HepG2 (cell line): ENCODE measurements around the gene INPP5E. TPM values are rescaled to one million over a fixed set of nuclear protein-coding genes. Genes with fewer than 3 reads are reported as not detected.
A peak's percentile ranks its signal among the peaks of the same experiment; 100 is the strongest.

ENCODE experiments used
- ARID4A ChIP-seq: sonication (generic); formaldehyde crosslinking; IDR thresholded peaks from 2 replicates; pipeline ENCODE4 v1.5.0; 2020; ENCODE audit warnings: mild to moderate bottlenecking, missing genetic modification reagents, borderline replicate concordance
- GLMP ChIP-seq: sonication (generic); formaldehyde crosslinking; IDR thresholded peaks from 2 replicates; pipeline ENCODE4 v1.9.0; 2021; ENCODE audit warnings: missing genetic modification reagents, mild to moderate bottlenecking, borderline replicate concordance
- HMGXB4 ChIP-seq, 2 experiments: sonication (generic) in 1 of 2; formaldehyde crosslinking in 1 of 2; IDR thresholded peaks; 2 replicates each; pipeline versions ENCODE4 v1.4.0 to v1.6.1; 2018 to 2020; ENCODE audit warnings: missing genetic modification reagents in 2 of 2, borderline replicate concordance in 1 of 2, low read depth in 1 of 2, mild to moderate bottlenecking in 1 of 2, missing biosample characterization in 1 of 2
- IRF2 ChIP-seq: IDR thresholded peaks from 2 replicates; pipeline ENCODE4 v1.6.1; 2018; ENCODE audit warnings: missing genetic modification reagents, missing compliant biosample characterization
- MLXIP ChIP-seq: sonication (generic); formaldehyde crosslinking; IDR thresholded peaks from 2 replicates; pipeline ENCODE4 v1.9.0; 2021; ENCODE audit warnings: missing genetic modification reagents, borderline replicate concordance
- NFE2L1 ChIP-seq: sonication (generic); formaldehyde crosslinking; IDR thresholded peaks from 2 replicates; pipeline ENCODE4 v1.4.0; 2020; ENCODE audit warnings: missing genetic modification reagents, mild to moderate bottlenecking, borderline replicate concordance
- PRDM15 ChIP-seq: sonication (generic); formaldehyde crosslinking; IDR thresholded peaks from 2 replicates; pipeline ENCODE4 v1.4.0; 2020; ENCODE audit warnings: missing genetic modification reagents
- RFX1 ChIP-seq: fragments of 450-650 bp; IDR thresholded peaks from 2 replicates; pipeline ENCODE4 v1.6.1; 2017
- TCF7 ChIP-seq: sonication (generic); IDR thresholded peaks from 2 replicates; pipeline ENCODE4 v1.6.1; 2016; ENCODE audit warnings: antibody characterized with exemption, low read depth
- YY1 ChIP-seq: IDR thresholded peaks from 2 replicates; pipeline ENCODE4 v1.6.1; 2011; ENCODE audit warnings: low read length, low read depth, moderate library complexity, mild to moderate bottlenecking; ENCODE audit not compliant: insufficient read depth, insufficient replicate concordance
- ZNF12 ChIP-seq: sonication (generic); formaldehyde crosslinking; IDR thresholded peaks from 2 replicates; pipeline ENCODE4 v1.5.0; 2020; ENCODE audit warnings: missing genetic modification reagents
- polyA plus RNA-seq, 8 experiments: library from polyadenylated mRNA; depleted of rRNA in 3 of 8; stranded (reverse) in 7 of 8; unstranded in 1 of 8; fragments of >200 nt; fragmentation: Illumina TruSeq in 4 of 8; extraction: Trizol in 4 of 8; gene quantifications; 2 replicates each; pipeline versions ENCODE4 v1.2.1 to v1.2.3, GENCODE V29; 2011 to 2016; ENCODE audit warnings: low read depth in 4 of 8, missing spikeins in 1 of 8, mixed read lengths in 1 of 8; ENCODE audit not compliant: insufficient read depth in 1 of 8
- total RNA-seq, 5 experiments: library from RNA; depleted of rRNA; stranded (reverse); fragments of >200 nt; fragmentation: Illumina TruSeq; extraction: Trizol; gene quantifications; 2 replicates each; pipeline ENCODE4 v1.2.3, GENCODE V29; 2016; ENCODE audit warnings: low read depth in 1 of 5

INPP5E gene
- total and polyA plus RNA-seq, 2 of the 13 experiments (the other 11 are each of a cell fraction or from before 2014, with no cell fraction given): 5.5 TPM

GRCh38 chr9:136409557-136410455 lies 29.8 kb downstream of the INPP5E start (continued):
- peak; percentile 51; the same call in 1 of the 2 replicates for TF ChIP-seq PRDM15 (CRISPR knock-in tag)
- TF ChIP-seq RFX1: no peak
- TF ChIP-seq NFE2L1: no peak
- TF ChIP-seq ZNF12 (CRISPR knock-in tag): no peak
- peak in 1 of 2 experiments; percentile 5; a peak in 1 of 4 replicates for TF ChIP-seq HMGXB4 (CRISPR knock-in tag; IDR thresholded peaks at IDR 0.05; ENCODE audit: borderline replicate concordance in 1 of 2, low read depth in 1 of 2)
- TF ChIP-seq IRF2: no peak
- no peak; the same call in 1 of the 2 replicates for TF ChIP-seq ARID4A
- no peak for TF ChIP-seq GLMP (CRISPR knock-in tag)
- TF ChIP-seq YY1: no peak
- peak; percentile 70; the same call in 1 of the 2 replicates for TF ChIP-seq MLXIP
- no peak for TF ChIP-seq TCF7
